ENCODE results near the gene PTPN11. TPM values are rescaled to one million over a fixed set of nuclear protein-coding genes. Genes with fewer than 3 reads are reported as not detected.
"Not testable (repeated sequence)": the region's sequence is repeated elsewhere in the genome, so short reads cannot be mapped to it uniquely, and the experiment has no call there.

PTPN11 gene
- total RNA-seq, 2 donors from 2014 or later = 31.6 to 47.1 TPM

DNA sequence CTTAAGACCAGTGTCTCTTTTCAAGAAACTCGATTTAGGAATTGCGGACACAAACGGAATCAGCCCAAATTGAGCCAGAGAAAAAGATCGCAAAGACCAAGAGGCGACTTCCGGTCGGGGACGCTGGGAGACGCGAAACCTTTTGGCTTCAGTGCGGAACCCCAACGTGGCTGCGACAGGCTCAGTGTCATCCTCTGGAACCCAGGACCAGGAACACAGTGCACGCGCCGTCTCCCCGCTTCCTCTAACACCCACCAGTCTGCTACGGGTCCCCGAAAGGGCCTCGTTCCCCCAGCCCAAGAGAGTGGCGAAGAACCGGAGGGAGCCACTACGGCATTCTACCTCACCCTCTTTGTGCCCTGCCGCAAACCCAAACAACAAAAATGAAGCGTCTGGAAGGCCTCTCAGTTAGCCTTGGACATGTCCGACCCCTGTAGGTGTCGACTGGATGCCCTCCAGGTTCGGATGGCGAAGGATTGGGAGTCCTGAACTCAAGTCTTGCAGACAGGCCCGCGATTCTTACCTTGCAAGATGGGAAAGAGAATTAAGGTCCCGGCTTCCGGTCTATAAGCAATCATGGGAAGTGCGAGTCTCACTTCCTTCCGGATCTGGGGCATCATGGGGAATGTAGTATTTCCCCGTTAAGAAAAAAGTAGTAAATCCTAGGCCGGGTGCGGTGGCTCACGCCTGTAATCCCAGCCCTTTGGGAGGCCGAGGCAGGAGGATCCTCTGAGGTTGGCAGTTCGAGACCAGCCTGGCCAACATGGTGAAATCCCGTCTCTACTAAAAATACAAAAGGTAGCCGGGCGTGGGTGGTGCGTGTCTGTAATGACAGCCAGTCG lies 9.5 kb upstream of the PTPN11 start, which contains the start of gene RPL6:
Gene RPL6 (minus strand): TSS at position 542 of the 842 bp plus-strand sequence. CDS start 949 bp downstream, outside the sequence.
- Histone ChIP-seq H3K4me3 (peak within 1 kb of the TSS; percentile 78 to 81), H3K4me1 (peaks cover 27% of the 10 kb centered on the region), H3K36me3 (replicated peaks in 1 of 2; ENCODE audit: insufficient read depth in 1 of 2, low read depth in 2 of 2) (peaks cover 7 to 24% of the 10 kb centered on the region in 2 donors), H3K27me3 (no peaks in the 10 kb centered on the region), H3K9me3 (no peaks in the 10 kb centered on the region), H3K27ac (peak within 1 kb of the TSS; percentile 80 to 93 (median 89))
- WGBS, 2 donors = 8 to 20% methylated on average over 20 to 46 of the region's 46 CpGs
- ATAC-seq = peak; percentile 97
- peak; percentile 38 to 90 (median 86) for TF ChIP-seq POLR2A (IDR thresholded peaks at IDR 0.05)
- TF ChIP-seq, protein P1, sequence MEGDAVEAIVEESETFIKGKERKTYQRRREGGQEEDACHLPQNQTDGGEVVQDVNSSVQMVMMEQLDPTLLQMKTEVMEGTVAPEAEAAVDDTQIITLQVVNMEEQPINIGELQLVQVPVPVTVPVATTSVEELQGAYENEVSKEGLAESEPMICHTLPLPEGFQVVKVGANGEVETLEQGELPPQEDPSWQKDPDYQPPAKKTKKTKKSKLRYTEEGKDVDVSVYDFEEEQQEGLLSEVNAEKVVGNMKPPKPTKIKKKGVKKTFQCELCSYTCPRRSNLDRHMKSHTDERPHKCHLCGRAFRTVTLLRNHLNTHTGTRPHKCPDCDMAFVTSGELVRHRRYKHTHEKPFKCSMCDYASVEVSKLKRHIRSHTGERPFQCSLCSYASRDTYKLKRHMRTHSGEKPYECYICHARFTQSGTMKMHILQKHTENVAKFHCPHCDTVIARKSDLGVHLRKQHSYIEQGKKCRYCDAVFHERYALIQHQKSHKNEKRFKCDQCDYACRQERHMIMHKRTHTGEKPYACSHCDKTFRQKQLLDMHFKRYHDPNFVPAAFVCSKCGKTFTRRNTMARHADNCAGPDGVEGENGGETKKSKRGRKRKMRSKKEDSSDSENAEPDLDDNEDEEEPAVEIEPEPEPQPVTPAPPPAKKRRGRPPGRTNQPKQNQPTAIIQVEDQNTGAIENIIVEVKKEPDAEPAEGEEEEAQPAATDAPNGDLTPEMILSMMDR (IDR thresholded peaks at IDR 0.05) = no peak
- intact Hi-C loops (cut with DNase I) = no loop called here
- DNase-seq = peak; percentile 78 to 90 (median 83)

- Histone ChIP-seq H3K4me1 (peaks cover 32% of the 10 kb centered on the region), H3K36me3 (replicated peaks in 1 of 2; ENCODE audit: insufficient read depth in 1 of 2, low read depth in 2 of 2) (peaks cover 7 to 19% of the 10 kb centered on the region in 2 donors), H3K27ac (peak overlapping the region in 1 of 4 donors; percentile 88), H3K4me3 (no peak overlapping the region), H3K27me3 (no peaks in the 10 kb centered on the region), H3K9me3 (no peaks in the 10 kb centered on the region)
- 85 to 89% methylated on average over 14 of the region's 14 CpGs for WGBS, 2 donors
- ATAC-seq (no peak), DNase-seq (no peak)
- intact Hi-C loops (cut with DNase I) = no loop called here
- no peak for TF ChIP-seq POLR2A (IDR thresholded peaks at IDR 0.05)
- TF ChIP-seq, protein P1 (IDR thresholded peaks at IDR 0.05) = no peak
Measured at GRCh38 chr12:112409906-112410244, 8.9 kb upstream of the PTPN11 start.

- Histone ChIP-seq H3K9me3 (no peaks in the 10 kb centered on the region), H3K4me1 (peaks cover 20% of the 10 kb centered on the region), H3K4me3 (no peak overlapping the region), H3K27me3 (no peaks in the 10 kb centered on the region), H3K27ac (peak overlapping the region in 1 of 4 donors; percentile 10), H3K36me3 (replicated peaks in 1 of 2; ENCODE audit: insufficient read depth in 1 of 2, low read depth in 2 of 2) (no peaks in the 10 kb centered on the region)
- WGBS, 2 donors = 5 to 45% methylated on average over 2 of the region's 2 CpGs
- intact Hi-C loops (cut with DNase I) = no loop called here
- TF ChIP-seq, protein P1 (IDR thresholded peaks at IDR 0.05) = no peak
- TF ChIP-seq POLR2A (IDR thresholded peaks at IDR 0.05) = no peak
- no peak for DNase-seq
- ATAC-seq = no peak
Measured at GRCh38 chr12:112413855-112414625, 4.7 kb upstream of the PTPN11 start.

GRCh38 chr12:112415457-112415856 lies 3.3 kb upstream of the PTPN11 start:
- ATAC-seq; H3K36me3 ChIP-seq (replicated peaks in 1 of 2; ENCODE audit: insufficient read depth in 1 of 2, low read depth in 2 of 2); intact Hi-C loops (cut with DNase I); H3K9me3 ChIP-seq; H3K27me3 ChIP-seq; H3K27ac ChIP-seq; DNase-seq; H3K4me3 ChIP-seq: not testable (repeated sequence)
- H3K4me1 ChIP-seq = peaks cover 29% of the 10 kb centered on the region
- WGBS, 2 donors = 92 to 97% methylated on average over 4 of the region's 4 CpGs

DNA sequence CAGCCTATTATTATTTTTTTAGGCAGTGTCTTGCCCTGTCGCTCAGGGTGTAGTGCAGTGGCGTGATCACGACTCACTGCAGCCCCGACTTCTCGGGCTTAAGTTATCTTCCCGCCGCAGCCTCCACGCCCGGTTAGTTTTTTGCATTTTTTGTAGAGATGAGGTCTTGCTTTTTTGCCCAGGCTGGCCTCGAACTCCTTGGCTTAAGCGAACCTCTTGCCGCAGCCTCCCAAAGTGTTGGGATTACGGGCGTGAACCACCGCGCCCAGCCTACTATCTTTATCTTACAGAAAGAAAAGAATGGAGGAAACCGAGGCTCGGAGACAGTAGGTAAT lies 507 bp upstream of the PTPN11 start:
- peak in 1 of 4 donors; percentile 20 for DNase-seq
- ATAC-seq = no peak
- whole genome bisulfite sequencing, 2 donors = 0 to 2% methylated on average over 3 to 18 of the region's 18 CpGs
- no peaks in the 10 kb centered on the region for H3K36me3 ChIP-seq (replicated peaks in 1 of 2; ENCODE audit: insufficient read depth in 1 of 2, low read depth in 2 of 2)
- H3K9me3 ChIP-seq = no peaks in the 10 kb centered on the region
- no peak for TF ChIP-seq POLR2A (IDR thresholded peaks at IDR 0.05)
- TF ChIP-seq, protein P1 (IDR thresholded peaks at IDR 0.05) = no peak
- H3K4me3 ChIP-seq = peak overlapping the region; percentile 75 to 96
- intact Hi-C loops (cut with DNase I) = no loop called here
- H3K27ac ChIP-seq = peak overlapping the region; percentile 97 to 100 (median 98)
- peaks cover 53% of the 10 kb centered on the region for H3K4me1 ChIP-seq
- H3K27me3 ChIP-seq = no peaks in the 10 kb centered on the region
